HEK293 (cell line): ENCODE data around the gene TOP2A.
A peak's percentile ranks its signal among the peaks of the same experiment; 100 is the strongest.

Experiments used
- IKZF3 ChIP-seq: fragments of 450-650 bp; IDR thresholded peaks from 2 replicates; pipeline ENCODE4 v1.5.0; 2018; ENCODE audit warnings: missing biosample characterization, mild to moderate bottlenecking, missing genetic modification characterization, moderate library complexity
- KLF9 ChIP-seq: fragments of 450-650 bp; formaldehyde crosslinking; IDR thresholded peaks from 2 replicates; pipeline ENCODE4 v1.5.1; 2016; ENCODE audit warnings: missing biosample characterization, missing genetic modification characterization, low read depth
- MZF1 ChIP-seq: fragments of 450-650 bp; formaldehyde crosslinking; IDR thresholded peaks from 2 replicates; pipeline ENCODE4 v1.5.1; 2017; ENCODE audit warnings: missing biosample characterization, missing genetic modification characterization, borderline replicate concordance
- SCRT1 ChIP-seq: fragments of 450-650 bp; formaldehyde crosslinking; IDR thresholded peaks from 2 replicates; pipeline ENCODE4 v1.5.1; 2016; ENCODE audit warnings: missing biosample characterization, missing genetic modification characterization, borderline replicate concordance
- SCRT2 ChIP-seq: fragments of 450-650 bp; formaldehyde crosslinking; IDR thresholded peaks from 2 replicates; pipeline ENCODE4 v1.5.1; 2016; ENCODE audit warnings: missing biosample characterization, missing genetic modification characterization
- SP3 ChIP-seq: fragments of 450-650 bp; formaldehyde crosslinking; IDR thresholded peaks from 2 replicates; pipeline ENCODE4 v1.5.1; 2016; ENCODE audit warnings: missing biosample characterization, missing genetic modification characterization
- TCF7L2 ChIP-seq: IDR thresholded peaks from 2 replicates; pipeline ENCODE4 v1.6.1; 2011; ENCODE audit warnings: low read depth, mild to moderate bottlenecking, inconsistent platforms, low read length, moderate library complexity, borderline replicate concordance
- WT1 ChIP-seq: fragments of 450-650 bp; formaldehyde crosslinking; IDR thresholded peaks from 2 replicates; pipeline ENCODE4 v1.5.1; 2016; ENCODE audit warnings: missing biosample characterization, missing genetic modification characterization
- ZBTB8A ChIP-seq: fragments of 450-650 bp; formaldehyde crosslinking; IDR thresholded peaks from 2 replicates; pipeline ENCODE4 v1.5.1; 2016; ENCODE audit warnings: missing biosample characterization, missing genetic modification characterization
- ZEB2 ChIP-seq: fragments of 450-650 bp; formaldehyde crosslinking; IDR thresholded peaks from 2 replicates; pipeline ENCODE4 v1.5.1; 2016; ENCODE audit warnings: missing biosample characterization, missing genetic modification characterization
- ZFP3 ChIP-seq: fragments of 450-650 bp; formaldehyde crosslinking; IDR thresholded peaks from 2 replicates; pipeline ENCODE4 v1.5.1; 2016; ENCODE audit warnings: low read depth, missing biosample characterization, missing genetic modification characterization
- ZNF174 ChIP-seq: fragments of 450-650 bp; formaldehyde crosslinking; IDR thresholded peaks from 2 replicates; pipeline ENCODE4 v1.5.0; 2017; ENCODE audit warnings: missing biosample characterization, mild to moderate bottlenecking, missing genetic modification characterization
- ZNF202 ChIP-seq: fragments of 450-650 bp; formaldehyde crosslinking; IDR thresholded peaks from 2 replicates; pipeline ENCODE4 v1.5.1; 2016; ENCODE audit warnings: missing biosample characterization, missing genetic modification characterization, borderline replicate concordance
- ZNF214 ChIP-seq: fragments of 450-650 bp; formaldehyde crosslinking; IDR thresholded peaks from 2 replicates; pipeline ENCODE4 v1.5.1; 2017; ENCODE audit warnings: missing biosample characterization, mild to moderate bottlenecking, missing genetic modification characterization, borderline replicate concordance
- ZNF23 ChIP-seq: fragments of 450-650 bp; formaldehyde crosslinking; IDR thresholded peaks from 2 replicates; pipeline ENCODE4 v1.5.1; 2016; ENCODE audit warnings: missing biosample characterization, missing genetic modification characterization, borderline replicate concordance
- ZNF266 ChIP-seq: fragments of 450-650 bp; formaldehyde crosslinking; IDR thresholded peaks from 2 replicates; pipeline ENCODE4 v1.5.1; 2016; ENCODE audit warnings: missing biosample characterization, missing genetic modification characterization, low read depth
- ZNF274 ChIP-seq, 2 experiments: fragments of 200-500 bp in 1 of 2; fragments of 450-650 bp in 1 of 2; sonication (Bioruptor generic) in 1 of 2; formaldehyde crosslinking in 1 of 2; IDR thresholded peaks; 2 replicates each; pipeline versions ENCODE4 v1.5.1 to v1.6.1; 2014 to 2016; ENCODE audit warnings: borderline replicate concordance in 1 of 2, inconsistent platforms in 1 of 2, low read length in 1 of 2, missing biosample characterization in 1 of 2, missing genetic modification characterization in 1 of 2
- ZNF335 ChIP-seq: fragments of 450-650 bp; formaldehyde crosslinking; conservative IDR thresholded peaks from 2 replicates; pipeline ENCODE4 v1.5.1; 2016; ENCODE audit warnings: missing biosample characterization, missing genetic modification characterization
- ZNF37A ChIP-seq: fragments of 450-650 bp; IDR thresholded peaks from 2 replicates; pipeline ENCODE4 v1.5.1; 2018; ENCODE audit warnings: missing biosample characterization, missing genetic modification characterization
- ZNF394 ChIP-seq: fragments of 450-650 bp; formaldehyde crosslinking; IDR thresholded peaks from 2 replicates; pipeline ENCODE4 v1.5.1; 2016; ENCODE audit warnings: missing biosample characterization, missing genetic modification characterization, mild to moderate bottlenecking, moderate library complexity, borderline replicate concordance
- ZNF416 ChIP-seq: fragments of 450-650 bp; formaldehyde crosslinking; IDR thresholded peaks from 2 replicates; pipeline ENCODE4 v1.5.1; 2016; ENCODE audit warnings: missing biosample characterization, missing genetic modification characterization
- ZNF423 ChIP-seq: fragments of 450-650 bp; formaldehyde crosslinking; IDR thresholded peaks from 2 replicates; pipeline ENCODE4 v1.5.1; 2016; ENCODE audit warnings: missing biosample characterization, missing genetic modification characterization
- ZNF529 ChIP-seq: fragments of 450-650 bp; formaldehyde crosslinking; IDR thresholded peaks from 2 replicates; pipeline ENCODE4 v1.5.1; 2017; ENCODE audit warnings: missing genetic modification characterization, missing biosample characterization; ENCODE audit not compliant: insufficient replicate concordance
- ZNF558 ChIP-seq: fragments of 450-650 bp; formaldehyde crosslinking; IDR thresholded peaks from 2 replicates; pipeline ENCODE4 v1.5.1; 2016; ENCODE audit warnings: missing biosample characterization, missing genetic modification characterization
- ZNF571 ChIP-seq: fragments of 450-650 bp; formaldehyde crosslinking; IDR thresholded peaks from 2 replicates; pipeline ENCODE4 v1.5.0; 2017; ENCODE audit warnings: missing biosample characterization, missing genetic modification characterization
- ZNF623 ChIP-seq: fragments of 450-650 bp; formaldehyde crosslinking; IDR thresholded peaks from 2 replicates; pipeline ENCODE4 v1.5.1; 2016; ENCODE audit warnings: missing biosample characterization, missing genetic modification characterization
- ZNF626 ChIP-seq: fragments of 450-650 bp; sonication (Bioruptor Pico); formaldehyde crosslinking; IDR thresholded peaks from 2 replicates; pipeline ENCODE4 v1.5.1; 2018; ENCODE audit warnings: missing biosample characterization, missing genetic modification characterization, inconsistent platforms
- ZNF660 ChIP-seq: fragments of 450-650 bp; IDR thresholded peaks from 2 replicates; pipeline ENCODE4 v1.5.1; 2018; ENCODE audit warnings: missing biosample characterization, mild to moderate bottlenecking, missing genetic modification characterization
- ZNF701 ChIP-seq: fragments of 450-650 bp; formaldehyde crosslinking; IDR thresholded peaks from 2 replicates; pipeline ENCODE4 v1.5.1; 2016; ENCODE audit warnings: missing biosample characterization, missing genetic modification characterization
- ZNF707 ChIP-seq: fragments of 450-650 bp; formaldehyde crosslinking; IDR thresholded peaks from 2 replicates; pipeline ENCODE4 v1.5.1; 2016; ENCODE audit warnings: missing biosample characterization, missing genetic modification characterization
- ZNF777 ChIP-seq: fragments of 450-650 bp; formaldehyde crosslinking; IDR thresholded peaks from 2 replicates; pipeline ENCODE4 v1.5.1; 2017; ENCODE audit warnings: missing biosample characterization, missing genetic modification characterization, borderline replicate concordance
- ZNF843 ChIP-seq: fragments of 450-650 bp; formaldehyde crosslinking; IDR thresholded peaks from 2 replicates; pipeline ENCODE4 v1.5.1; 2016; ENCODE audit warnings: missing biosample characterization, missing genetic modification characterization
- TF ChIP-seq, protein P1 (sequence below): fragments of 450-650 bp; formaldehyde crosslinking; IDR thresholded peaks from 2 replicates; pipeline ENCODE4 v1.5.1; 2016; ENCODE audit warnings: missing biosample characterization, missing genetic modification characterization
- TF ChIP-seq, protein P2 (sequence below): fragments of 450-650 bp; formaldehyde crosslinking; IDR thresholded peaks from 2 replicates; pipeline ENCODE4 v1.5.1; 2016; ENCODE audit warnings: missing biosample characterization, missing genetic modification characterization
- TF ChIP-seq, protein P3 (sequence below): fragments of 450-650 bp; formaldehyde crosslinking; IDR thresholded peaks from 2 replicates; pipeline ENCODE4 v1.5.1; 2016; ENCODE audit warnings: missing biosample characterization, missing genetic modification characterization
- TF ChIP-seq, protein P4 (sequence below): fragments of 450-650 bp; formaldehyde crosslinking; IDR thresholded peaks from 2 replicates; pipeline ENCODE4 v1.5.1; 2016; ENCODE audit warnings: missing biosample characterization, missing genetic modification characterization

The TOP2A gene

DNA sequence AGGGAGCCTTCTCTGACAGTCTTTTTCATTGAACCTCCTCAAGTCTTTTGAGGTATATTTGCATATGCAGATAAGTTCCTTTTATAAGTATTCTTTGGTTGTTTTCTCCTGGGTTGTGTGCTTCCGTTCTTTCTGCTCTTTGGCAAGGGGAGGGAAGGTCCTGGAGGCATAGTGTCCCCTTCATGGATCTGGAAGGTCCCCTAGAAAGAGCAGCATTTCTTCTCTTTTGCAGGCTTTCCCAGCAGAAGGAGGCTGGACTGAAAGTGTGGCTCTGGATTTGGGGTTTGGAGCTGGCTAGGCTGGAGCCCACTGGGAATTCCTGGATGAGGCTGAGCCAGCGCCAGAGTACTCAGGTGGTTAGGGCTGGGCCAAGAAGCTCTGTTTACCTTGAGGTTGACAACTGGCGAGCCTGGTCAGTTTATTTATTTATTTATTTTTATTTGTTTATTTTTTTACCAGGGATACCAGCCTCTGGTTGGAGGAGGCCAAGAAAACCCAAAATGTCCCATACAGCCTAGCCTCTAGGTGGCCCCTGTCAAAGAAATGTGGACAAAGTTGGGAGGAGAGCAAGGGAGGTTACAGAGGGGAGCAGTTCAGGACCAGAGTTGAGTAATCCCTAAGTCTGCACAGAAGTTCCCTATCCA, 5.4 kb upstream of the TOP2A start (continued):
- TF ChIP-seq, protein P1, sequence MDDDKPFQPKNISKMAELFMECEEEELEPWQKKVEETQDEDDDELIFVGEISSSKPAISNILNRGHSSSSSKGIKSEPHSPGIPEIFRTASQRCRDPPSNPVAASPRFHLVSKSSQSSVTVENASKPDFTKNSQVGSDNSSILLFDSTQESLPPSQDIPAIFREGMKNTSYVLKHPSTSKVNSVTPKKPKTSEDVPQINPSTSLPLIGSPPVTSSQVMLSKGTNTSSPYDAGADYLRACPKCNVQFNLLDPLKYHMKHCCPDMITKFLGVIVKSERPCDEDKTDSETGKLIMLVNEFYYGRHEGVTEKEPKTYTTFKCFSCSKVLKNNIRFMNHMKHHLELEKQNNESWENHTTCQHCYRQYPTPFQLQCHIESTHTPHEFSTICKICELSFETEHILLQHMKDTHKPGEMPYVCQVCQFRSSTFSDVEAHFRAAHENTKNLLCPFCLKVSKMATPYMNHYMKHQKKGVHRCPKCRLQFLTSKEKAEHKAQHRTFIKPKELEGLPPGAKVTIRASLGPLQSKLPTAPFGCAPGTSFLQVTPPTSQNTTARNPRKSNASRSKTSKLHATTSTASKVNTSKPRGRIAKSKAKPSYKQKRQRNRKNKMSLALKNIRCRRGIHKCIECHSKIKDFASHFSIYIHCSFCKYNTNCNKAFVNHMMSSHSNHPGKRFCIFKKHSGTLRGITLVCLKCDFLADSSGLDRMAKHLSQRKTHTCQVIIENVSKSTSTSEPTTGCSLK (tag by site-specific recombination), result no peak
- TF ChIP-seq ZNF623 (tag by site-specific recombination) (no peak), ZNF701 (no peak), ZNF529 (tag by site-specific recombination) (no peak), ZNF707 (no peak), KLF9 (no peak), ZNF423 (tag by site-specific recombination) (no peak), ZNF274 (IDR thresholded peaks at IDR 0.05; ENCODE audit: low read length) (no peak), ZNF274 (tag by site-specific recombination; IDR thresholded peaks at IDR 0.05; ENCODE audit: borderline replicate concordance) (no peak), ZNF660 (tag by site-specific recombination) (0 out of 2 replicates have a peak, but pooled peaks have one; percentile 24), IKZF3 (tag by site-specific recombination) (no peak), ZEB2 (tag by site-specific recombination) (0 out of 2 replicates have a peak, but pooled peaks have one; percentile 20), ZNF266 (tag by site-specific recombination) (no peak), ZNF174 (tag by site-specific recombination) (no peak), MZF1 (tag by site-specific recombination) (peak; percentile 55; the same call in 1 of the 2 replicates), SP3 (tag by site-specific recombination) (0 out of 2 replicates have a peak, but pooled peaks have one; percentile 19), ZBTB8A (no peak; the same call in 1 of the 2 replicates), ZNF843 (tag by site-specific recombination) (no peak), TCF7L2 (no peak), ZNF37A (tag by site-specific recombination) (no peak), ZNF335 (tag by site-specific recombination) (peak; percentile 83), ZNF394 (no peak), ZNF558 (tag by site-specific recombination) (no peak), ZNF626 (tag by site-specific recombination) (no peak), SCRT1 (tag by site-specific recombination) (no peak), SCRT2 (no peak), ZNF202 (tag by site-specific recombination) (no peak), ZNF777 (tag by site-specific recombination) (no peak), ZNF23 (no peak), ZNF416 (tag by site-specific recombination) (no peak), ZNF214 (tag by site-specific recombination) (no peak), ZNF571 (tag by site-specific recombination) (no peak), WT1 (no peak), ZFP3 (tag by site-specific recombination) (no peak)
- TF ChIP-seq, protein P2, sequence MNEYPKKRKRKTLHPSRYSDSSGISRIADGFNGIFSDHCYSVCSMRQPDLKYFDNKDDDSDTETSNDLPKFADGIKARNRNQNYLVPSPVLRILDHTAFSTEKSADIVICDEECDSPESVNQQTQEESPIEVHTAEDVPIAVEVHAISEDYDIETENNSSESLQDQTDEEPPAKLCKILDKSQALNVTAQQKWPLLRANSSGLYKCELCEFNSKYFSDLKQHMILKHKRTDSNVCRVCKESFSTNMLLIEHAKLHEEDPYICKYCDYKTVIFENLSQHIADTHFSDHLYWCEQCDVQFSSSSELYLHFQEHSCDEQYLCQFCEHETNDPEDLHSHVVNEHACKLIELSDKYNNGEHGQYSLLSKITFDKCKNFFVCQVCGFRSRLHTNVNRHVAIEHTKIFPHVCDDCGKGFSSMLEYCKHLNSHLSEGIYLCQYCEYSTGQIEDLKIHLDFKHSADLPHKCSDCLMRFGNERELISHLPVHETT (tag by site-specific recombination), result 0 out of 2 replicates have a peak, but pooled peaks have one; percentile 31
- TF ChIP-seq, protein P3, sequence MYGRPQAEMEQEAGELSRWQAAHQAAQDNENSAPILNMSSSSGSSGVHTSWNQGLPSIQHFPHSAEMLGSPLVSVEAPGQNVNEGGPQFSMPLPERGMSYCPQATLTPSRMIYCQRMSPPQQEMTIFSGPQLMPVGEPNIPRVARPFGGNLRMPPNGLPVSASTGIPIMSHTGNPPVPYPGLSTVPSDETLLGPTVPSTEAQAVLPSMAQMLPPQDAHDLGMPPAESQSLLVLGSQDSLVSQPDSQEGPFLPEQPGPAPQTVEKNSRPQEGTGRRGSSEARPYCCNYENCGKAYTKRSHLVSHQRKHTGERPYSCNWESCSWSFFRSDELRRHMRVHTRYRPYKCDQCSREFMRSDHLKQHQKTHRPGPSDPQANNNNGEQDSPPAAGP (tag by site-specific recombination), result peak; percentile 39; the same call in 1 of the 2 replicates
- TF ChIP-seq, protein P4, sequence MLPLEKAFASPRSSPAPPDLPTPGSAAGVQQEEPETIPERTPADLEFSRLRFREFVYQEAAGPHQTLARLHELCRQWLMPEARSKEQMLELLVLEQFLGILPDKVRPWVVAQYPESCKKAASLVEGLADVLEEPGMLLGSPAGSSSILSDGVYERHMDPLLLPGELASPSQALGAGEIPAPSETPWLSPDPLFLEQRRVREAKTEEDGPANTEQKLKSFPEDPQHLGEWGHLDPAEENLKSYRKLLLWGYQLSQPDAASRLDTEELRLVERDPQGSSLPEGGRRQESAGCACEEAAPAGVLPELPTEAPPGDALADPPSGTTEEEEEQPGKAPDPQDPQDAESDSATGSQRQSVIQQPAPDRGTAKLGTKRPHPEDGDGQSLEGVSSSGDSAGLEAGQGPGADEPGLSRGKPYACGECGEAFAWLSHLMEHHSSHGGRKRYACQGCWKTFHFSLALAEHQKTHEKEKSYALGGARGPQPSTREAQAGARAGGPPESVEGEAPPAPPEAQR (tag by site-specific recombination), result no peak
